ENCODE data around the gene CFAP57. TPM values are rescaled to one million over a fixed set of nuclear protein-coding genes. Genes with fewer than 3 reads are reported as not detected.

The CFAP57 gene
- total and polyA plus RNA-seq, 2 experiments from 2014 or later = 0.10 to 0.46 TPM

DNA sequence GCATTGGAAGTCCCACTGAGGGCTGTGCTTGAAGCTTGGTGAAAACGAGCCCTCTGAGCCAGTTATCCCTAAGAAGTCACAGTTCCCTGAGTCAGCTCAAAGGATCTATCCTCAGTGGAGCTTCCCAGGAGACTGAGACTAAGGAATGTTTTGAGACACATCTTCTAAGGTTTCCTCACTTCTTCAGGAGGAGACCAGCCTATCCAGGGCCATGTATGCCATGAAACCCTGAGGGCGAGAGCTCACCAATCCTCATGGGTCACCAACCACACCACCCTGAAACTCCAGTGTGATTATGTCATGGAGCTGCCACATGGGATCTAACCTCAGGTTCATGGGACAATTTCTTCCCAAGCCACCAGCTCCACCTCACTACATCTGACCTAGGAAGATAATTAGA is 121.0 kb downstream of the CFAP57 start:
- H4K20me1 ChIP-seq (ENCODE audit: insufficient read depth, poor library complexity, severe bottlenecking) = no peaks in the 10 kb centered on the region
- 90% methylated on average over 2 of the region's 2 CpGs for WGBS (ENCODE audit: low lambda C conversion rate, missing lambda C conversion rate)
- no peaks in the 10 kb centered on the region for H3K27me3 ChIP-seq
- no peak overlapping the region for H2AFZ ChIP-seq
- H3K79me2 ChIP-seq = no peaks in the 10 kb centered on the region
- no peak overlapping the region for H3K4me2 ChIP-seq
- no peaks in the 10 kb centered on the region for H3K9me2 ChIP-seq (replicated peaks; ENCODE audit: insufficient read depth)
- H3K9me3 ChIP-seq (ENCODE audit: low read depth) = no peaks in the 10 kb centered on the region
- DNase-seq (ENCODE audit: low spot score) = no peak
- H3K27ac ChIP-seq = no peak overlapping the region
- H3K4me1 ChIP-seq (ENCODE audit: insufficient read depth) = peaks cover 21% of the 10 kb centered on the region
- TF ChIP-seq EZH2phosphoT487 (IDR thresholded peaks at IDR 0.05; ENCODE audit: low read depth, severe bottlenecking, unreplicated experiment) (no peak), EZH2 (IDR thresholded peaks at IDR 0.05; ENCODE audit: borderline replicate concordance) (no peak)
- TF ChIP-seq, protein P1, sequence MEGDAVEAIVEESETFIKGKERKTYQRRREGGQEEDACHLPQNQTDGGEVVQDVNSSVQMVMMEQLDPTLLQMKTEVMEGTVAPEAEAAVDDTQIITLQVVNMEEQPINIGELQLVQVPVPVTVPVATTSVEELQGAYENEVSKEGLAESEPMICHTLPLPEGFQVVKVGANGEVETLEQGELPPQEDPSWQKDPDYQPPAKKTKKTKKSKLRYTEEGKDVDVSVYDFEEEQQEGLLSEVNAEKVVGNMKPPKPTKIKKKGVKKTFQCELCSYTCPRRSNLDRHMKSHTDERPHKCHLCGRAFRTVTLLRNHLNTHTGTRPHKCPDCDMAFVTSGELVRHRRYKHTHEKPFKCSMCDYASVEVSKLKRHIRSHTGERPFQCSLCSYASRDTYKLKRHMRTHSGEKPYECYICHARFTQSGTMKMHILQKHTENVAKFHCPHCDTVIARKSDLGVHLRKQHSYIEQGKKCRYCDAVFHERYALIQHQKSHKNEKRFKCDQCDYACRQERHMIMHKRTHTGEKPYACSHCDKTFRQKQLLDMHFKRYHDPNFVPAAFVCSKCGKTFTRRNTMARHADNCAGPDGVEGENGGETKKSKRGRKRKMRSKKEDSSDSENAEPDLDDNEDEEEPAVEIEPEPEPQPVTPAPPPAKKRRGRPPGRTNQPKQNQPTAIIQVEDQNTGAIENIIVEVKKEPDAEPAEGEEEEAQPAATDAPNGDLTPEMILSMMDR (IDR thresholded peaks at IDR 0.05; ENCODE audit: poor library complexity) = no peak
- no peaks in the 10 kb centered on the region for H3K36me3 ChIP-seq (replicated peaks; ENCODE audit: insufficient read depth, low read depth)
- H3K4me3 ChIP-seq = no peak overlapping the region

DNA sequence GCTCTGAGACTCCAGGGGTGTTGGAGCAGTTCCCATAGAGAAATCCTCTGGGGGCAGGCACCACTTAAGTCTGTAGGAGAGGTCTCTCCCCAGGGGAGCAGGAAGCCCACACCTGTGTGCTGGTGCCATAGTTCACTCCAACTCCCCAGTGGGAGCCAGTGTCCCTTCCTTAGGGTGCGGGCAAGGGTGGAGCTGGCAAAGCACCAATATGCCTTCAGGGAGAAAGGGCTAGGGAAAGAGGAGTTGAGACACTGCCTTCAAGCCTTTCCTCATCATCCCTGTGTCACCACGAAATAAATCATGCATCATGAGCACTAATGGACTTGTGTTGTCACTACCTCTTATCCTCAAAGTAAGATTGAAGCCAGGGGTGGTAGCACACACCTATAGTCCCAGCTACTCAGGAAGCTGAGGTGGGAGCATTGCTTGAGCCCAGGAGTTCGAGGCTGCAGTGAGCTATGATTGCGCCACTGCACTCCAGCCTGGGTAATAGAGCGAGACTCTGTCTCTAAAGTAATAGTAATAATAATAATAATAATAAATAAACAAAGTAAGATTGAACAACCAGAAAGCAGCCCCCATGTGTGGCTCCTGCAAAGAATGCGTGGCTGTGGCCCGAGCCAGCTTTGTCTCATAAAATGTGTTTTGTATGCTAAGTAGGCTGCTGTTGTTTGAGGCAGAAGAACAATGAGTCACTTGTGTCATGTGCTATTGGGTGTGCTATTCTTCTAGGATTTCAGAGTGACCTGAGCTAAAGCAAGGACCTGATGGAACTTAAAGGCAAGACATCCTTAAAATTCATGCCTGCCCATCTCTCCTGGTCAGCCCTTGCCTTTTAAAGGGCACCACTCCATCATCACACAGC is 122.0 kb downstream of the CFAP57 start:
- DNase-seq (ENCODE audit: low spot score) = no peak
- WGBS (ENCODE audit: low lambda C conversion rate, missing lambda C conversion rate) = 77% methylated on average over 7 of the region's 7 CpGs
- Histone ChIP-seq H3K79me2 (no peaks in the 10 kb centered on the region), H3K4me2 (no peak overlapping the region), H3K4me3 (no peak overlapping the region), H4K20me1 (ENCODE audit: insufficient read depth, poor library complexity, severe bottlenecking) (no peaks in the 10 kb centered on the region), H3K36me3 (replicated peaks; ENCODE audit: insufficient read depth, low read depth) (no peaks in the 10 kb centered on the region), H3K27me3 (no peaks in the 10 kb centered on the region), H3K9me2 (replicated peaks; ENCODE audit: insufficient read depth) (no peaks in the 10 kb centered on the region), H2AFZ (no peak overlapping the region), H3K4me1 (ENCODE audit: insufficient read depth) (peaks cover 19% of the 10 kb centered on the region), H3K27ac (no peak overlapping the region), H3K9me3 (ENCODE audit: low read depth) (no peaks in the 10 kb centered on the region)
- TF ChIP-seq, protein P1 (IDR thresholded peaks at IDR 0.05; ENCODE audit: poor library complexity) = no peak
- TF ChIP-seq EZH2 (IDR thresholded peaks at IDR 0.05; ENCODE audit: borderline replicate concordance) (no peak), EZH2phosphoT487 (IDR thresholded peaks at IDR 0.05; ENCODE audit: low read depth, severe bottlenecking, unreplicated experiment) (no peak)

DNA sequence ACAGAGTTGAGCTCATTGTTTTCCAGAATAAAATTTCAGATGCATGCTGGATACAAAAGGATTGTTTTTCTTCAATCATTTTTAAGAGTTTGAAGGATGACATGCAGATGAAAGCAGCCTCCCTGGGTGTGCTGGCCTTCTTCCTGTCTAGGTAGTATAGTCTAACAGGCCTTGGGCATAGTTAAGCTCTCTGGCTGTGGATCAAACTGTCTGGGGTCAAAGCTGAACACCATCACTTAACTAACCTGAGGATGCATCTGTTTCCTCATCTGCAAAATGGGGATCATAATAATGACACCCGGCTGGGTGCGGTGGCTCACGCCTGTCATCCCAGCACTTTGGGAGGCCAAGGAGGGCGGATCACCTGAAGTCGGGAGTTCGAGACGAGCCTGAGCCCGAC is 122.6 kb downstream of the CFAP57 start:
- Histone ChIP-seq H3K4me3 (no peak overlapping the region), H3K4me2 (no peak overlapping the region), H3K4me1 (ENCODE audit: insufficient read depth) (peaks cover 18% of the 10 kb centered on the region), H3K27me3 (no peaks in the 10 kb centered on the region), H4K20me1 (ENCODE audit: insufficient read depth, poor library complexity, severe bottlenecking) (no peaks in the 10 kb centered on the region), H3K9me3 (ENCODE audit: low read depth) (no peaks in the 10 kb centered on the region), H2AFZ (no peak overlapping the region), H3K27ac (no peak overlapping the region), H3K79me2 (no peaks in the 10 kb centered on the region), H3K36me3 (replicated peaks; ENCODE audit: insufficient read depth, low read depth) (no peaks in the 10 kb centered on the region), H3K9me2 (replicated peaks; ENCODE audit: insufficient read depth) (no peaks in the 10 kb centered on the region)
- no peak for DNase-seq (ENCODE audit: low spot score)
- WGBS (ENCODE audit: low lambda C conversion rate, missing lambda C conversion rate) = 93% methylated on average over 8 of the region's 8 CpGs
- TF ChIP-seq, protein P1 (IDR thresholded peaks at IDR 0.05; ENCODE audit: poor library complexity) = no peak
- TF ChIP-seq EZH2 (IDR thresholded peaks at IDR 0.05; ENCODE audit: borderline replicate concordance) (no peak), EZH2phosphoT487 (IDR thresholded peaks at IDR 0.05; ENCODE audit: low read depth, severe bottlenecking, unreplicated experiment) (no peak)
